KOPT-K1 (cell line): Measurements from ENCODE around the gene GRB14.

Experiments
- H3K27ac ChIP-seq: fragments of 200-600 bp; sonication (generic); 2 replicates; pipeline ENCODE4 v1.5.1; 2016; ENCODE audit warnings: antibody characterized with exemption, mild to moderate bottlenecking, low read depth, low read length; ENCODE audit not compliant: poor library complexity, severe bottlenecking
- H3K36me3 ChIP-seq: fragments of 200-600 bp; sonication (generic); 2 replicates; pipeline ENCODE4 v1.5.1; 2017; ENCODE audit warnings: antibody characterized with exemption, mild to moderate bottlenecking, low read length, moderate library complexity; ENCODE audit not compliant: insufficient read depth
- H3K9me3 ChIP-seq: fragments of 200-600 bp; sonication (generic); 2 replicates; pipeline ENCODE4 v1.5.1; 2017; ENCODE audit warnings: antibody characterized with exemption, low read length, mild to moderate bottlenecking; ENCODE audit not compliant: insufficient read depth, poor library complexity, severe bottlenecking

Gene GRB14

DNA sequence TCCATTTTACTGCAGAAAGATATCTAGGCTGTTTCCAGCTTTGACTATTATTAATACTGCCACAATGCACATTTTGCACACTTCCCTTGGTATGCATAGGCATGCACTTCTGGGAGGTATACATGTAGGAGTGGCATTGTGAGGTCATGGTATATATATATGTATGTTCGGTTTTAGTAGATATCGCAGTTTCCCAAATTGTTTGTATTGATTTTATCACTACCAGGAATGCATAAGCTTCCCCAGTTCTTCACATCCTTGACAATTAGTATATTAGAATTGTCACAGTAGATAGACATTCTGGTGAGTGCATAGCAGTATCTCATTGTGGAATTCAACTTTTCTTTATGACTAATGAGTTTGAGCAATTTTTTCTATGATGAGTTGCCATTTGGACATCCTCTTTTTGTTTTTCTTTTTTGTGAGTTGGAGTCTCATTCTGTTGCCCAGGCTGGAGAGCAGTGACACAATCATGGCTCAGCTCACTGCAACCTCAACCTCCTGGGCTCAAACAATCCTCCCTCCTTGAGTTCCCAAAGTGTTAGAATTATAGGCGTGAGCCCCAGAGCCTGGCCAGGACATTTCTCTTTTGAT lies 4.2 kb upstream of the GRB14 start:
- no peaks in the 10 kb centered on the region for H3K36me3 ChIP-seq
- H3K27ac ChIP-seq: no peak overlapping the region
- no peaks in the 10 kb centered on the region for H3K9me3 ChIP-seq

GRCh38 chr2:164624316-164624715 lies 3.0 kb upstream of the GRB14 start:
- no peaks in the 10 kb centered on the region for H3K36me3 ChIP-seq
- H3K27ac ChIP-seq: no peak overlapping the region
- H3K9me3 ChIP-seq: no peaks in the 10 kb centered on the region

DNA sequence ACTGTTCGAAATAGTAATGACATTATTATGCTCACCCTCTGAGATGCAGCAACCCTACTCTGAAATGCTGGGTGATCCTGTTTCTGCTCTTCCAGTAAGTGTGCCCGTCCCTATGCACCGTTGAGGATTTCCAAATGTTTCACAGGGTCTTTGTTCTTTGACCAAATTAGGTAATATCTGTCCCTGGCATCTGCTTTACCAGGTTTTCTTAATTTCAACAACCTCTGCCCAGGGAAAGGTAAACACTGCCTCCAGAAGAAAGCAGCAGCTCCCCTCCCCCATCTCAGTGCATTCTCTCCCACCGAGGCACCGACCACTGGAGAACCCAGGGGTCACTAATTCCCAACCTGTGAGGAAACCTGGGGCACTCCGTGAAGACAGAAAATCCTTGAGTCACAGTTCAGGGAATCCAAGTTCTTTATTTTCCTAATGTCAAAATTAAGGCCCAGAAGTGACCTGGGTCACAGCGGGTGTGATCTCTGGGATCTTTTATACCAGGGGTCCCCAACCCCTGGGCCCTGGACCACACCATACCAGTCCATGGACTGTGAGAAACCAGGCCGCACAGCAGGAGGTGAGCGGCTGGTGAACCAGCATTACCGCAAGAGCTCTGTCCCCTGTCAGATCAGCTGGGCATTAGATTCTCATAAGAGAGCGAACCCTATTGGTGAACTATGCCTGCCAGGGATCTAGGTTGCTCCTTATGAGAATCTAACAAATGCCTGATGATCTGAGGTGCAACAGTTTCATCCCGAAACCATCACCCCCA lies 1.2 kb upstream of the GRB14 start:
- Histone ChIP-seq H3K36me3 (no peaks in the 10 kb centered on the region), H3K9me3 (no peaks in the 10 kb centered on the region), H3K27ac (no peak overlapping the region)

DNA sequence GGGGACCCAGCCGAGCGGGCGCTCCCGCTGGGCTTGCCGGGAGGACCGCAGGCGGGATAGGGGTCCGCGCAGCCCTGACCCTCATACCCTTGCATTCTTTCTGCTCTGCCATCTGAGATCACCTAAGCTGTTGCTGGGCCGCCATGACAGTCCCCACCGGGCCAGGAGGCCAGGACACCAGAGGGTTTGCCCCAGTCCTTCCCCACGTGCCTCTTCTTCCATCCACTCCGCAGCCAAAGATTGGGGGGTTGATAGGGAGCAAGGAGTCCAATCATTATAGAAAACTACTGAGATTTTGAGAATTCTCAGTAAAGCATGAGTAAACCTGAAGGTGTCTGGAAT lies 453 bp upstream of the GRB14 start:
- no peaks in the 10 kb centered on the region for H3K9me3 ChIP-seq
- no peak overlapping the region for H3K27ac ChIP-seq
- no peaks in the 10 kb centered on the region for H3K36me3 ChIP-seq

DNA sequence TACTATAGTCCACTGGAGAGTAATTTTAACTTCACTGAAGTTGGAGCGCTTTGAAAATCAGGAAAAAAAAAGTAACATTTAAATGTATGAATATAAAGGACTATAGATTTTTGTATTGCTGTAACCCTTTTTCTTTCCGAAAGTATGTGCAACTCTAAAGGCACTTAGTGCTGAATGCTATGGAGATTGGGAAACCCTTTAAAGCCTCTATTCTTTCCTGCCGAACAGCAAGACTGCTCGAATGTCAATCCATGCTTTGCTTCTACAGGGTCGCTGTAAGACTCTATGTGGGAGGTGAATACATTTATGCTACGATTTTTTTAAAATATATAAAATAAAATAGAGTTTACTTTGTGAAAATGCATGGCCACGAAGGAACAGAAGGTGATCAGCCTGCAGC lies 825 bp downstream of the GRB14 start:
- H3K36me3 ChIP-seq: no peaks in the 10 kb centered on the region
- no peaks in the 10 kb centered on the region for H3K9me3 ChIP-seq
- no peak overlapping the region for H3K27ac ChIP-seq

DNA sequence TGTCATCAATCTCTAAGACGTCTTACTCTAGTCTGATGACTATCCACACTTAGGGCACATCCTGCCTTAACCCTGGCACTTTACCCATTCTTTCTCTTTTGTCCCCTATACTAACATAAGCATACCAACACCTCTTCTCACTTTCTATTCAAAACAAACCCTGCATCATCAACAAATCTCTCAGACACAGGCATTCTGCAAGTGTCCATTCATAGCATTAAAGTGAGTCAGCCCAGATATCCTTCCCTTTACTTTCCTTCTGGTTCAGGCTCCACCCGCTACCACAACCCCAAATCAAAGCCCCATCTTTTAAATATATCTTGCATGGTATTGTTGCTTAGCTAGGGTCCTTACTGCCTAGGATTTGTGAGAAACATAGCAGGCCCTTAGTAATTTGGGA lies 3.8 kb downstream of the GRB14 start:
- Histone ChIP-seq H3K27ac (no peak overlapping the region), H3K9me3 (no peaks in the 10 kb centered on the region), H3K36me3 (no peaks in the 10 kb centered on the region)

GRCh38 chr2:164613321-164613982 lies 7.8 kb downstream of the GRB14 start:
- no peaks in the 10 kb centered on the region for H3K36me3 ChIP-seq
- no peak overlapping the region for H3K27ac ChIP-seq
- H3K9me3 ChIP-seq: no peaks in the 10 kb centered on the region

DNA sequence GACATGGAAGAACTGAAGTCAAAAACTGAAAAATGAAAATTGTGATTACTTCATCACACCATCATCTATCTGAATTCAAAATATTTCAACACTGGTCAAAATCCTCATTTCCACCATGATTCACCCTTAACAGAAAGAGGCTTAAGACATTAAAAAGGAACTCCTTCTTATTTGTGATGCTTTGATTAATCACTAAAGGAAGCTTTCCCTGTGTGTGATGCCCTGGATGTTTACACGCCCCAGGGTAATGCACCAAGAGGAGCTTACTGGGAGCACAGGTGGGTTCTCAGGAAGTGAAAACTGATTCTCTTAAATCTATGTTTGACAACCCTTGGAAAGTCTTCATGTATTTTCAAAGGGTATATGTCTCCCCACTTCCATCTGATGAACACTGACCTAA lies 11.5 kb downstream of the GRB14 start:
- no peak overlapping the region for H3K27ac ChIP-seq
- no peaks in the 10 kb centered on the region for H3K36me3 ChIP-seq
- no peaks in the 10 kb centered on the region for H3K9me3 ChIP-seq

- Histone ChIP-seq H3K27ac (no peak overlapping the region), H3K36me3 (no peaks in the 10 kb centered on the region)
These were observed 14.7 kb downstream of the GRB14 start for GRCh38 chr2:164606557-164606956.

DNA sequence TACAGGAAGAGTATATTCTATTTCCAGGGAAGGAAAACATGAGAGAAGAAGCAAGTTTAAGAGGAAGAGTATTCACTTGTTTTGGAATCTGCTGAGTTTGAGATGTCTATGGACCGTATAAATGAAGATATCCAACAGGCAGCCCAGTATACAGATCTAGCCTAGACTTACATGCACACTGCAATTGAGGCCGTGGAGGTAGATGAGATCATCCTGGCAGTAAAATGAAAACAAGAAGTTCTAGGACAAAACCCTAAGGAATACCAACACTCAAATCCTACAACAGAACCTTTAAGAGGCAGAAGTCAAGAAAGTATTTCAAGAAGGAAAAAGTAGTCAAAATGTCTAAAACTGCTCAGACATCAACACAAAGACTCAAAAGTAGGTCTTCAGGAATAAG lies 16.0 kb downstream of the GRB14 start:
- Histone ChIP-seq H3K36me3 (no peaks in the 10 kb centered on the region), H3K9me3 (no peaks in the 10 kb centered on the region), H3K27ac (no peak overlapping the region)

More at GRCh38 chr2:164606557-164606956, 14.7 kb downstream of the GRB14 start:
- no peaks in the 10 kb centered on the region for H3K9me3 ChIP-seq

GRCh38 chr2:164600763-164601162 lies 20.5 kb downstream of the GRB14 start:
- H3K36me3 ChIP-seq: no peaks in the 10 kb centered on the region
- no peak overlapping the region for H3K27ac ChIP-seq
- H3K9me3 ChIP-seq: no peaks in the 10 kb centered on the region

- Histone ChIP-seq H3K27ac (no peak overlapping the region), H3K9me3 (no peaks in the 10 kb centered on the region), H3K36me3 (no peaks in the 10 kb centered on the region)
These were observed 21.2 kb downstream of the GRB14 start for GRCh38 chr2:164599954-164600589.

DNA sequence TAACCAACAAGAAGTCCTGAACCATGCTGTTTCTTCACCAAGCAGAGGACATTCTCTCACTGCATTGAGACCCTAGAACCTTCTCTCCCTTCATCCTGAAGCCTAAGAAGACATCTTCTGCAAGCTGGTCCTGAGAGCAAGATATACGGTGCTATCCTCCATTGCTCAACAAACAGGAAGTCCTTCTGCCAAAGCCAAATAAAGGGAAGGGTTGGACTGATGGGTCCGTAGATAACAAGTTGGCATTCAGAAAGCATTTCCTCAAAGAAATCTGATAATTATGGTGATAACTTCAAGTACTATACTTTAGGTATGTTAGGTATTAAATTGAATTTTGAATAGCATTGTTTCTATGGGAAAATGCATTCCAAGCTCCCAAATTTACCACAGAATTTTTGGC lies 23.3 kb downstream of the GRB14 start:
- no peaks in the 10 kb centered on the region for H3K9me3 ChIP-seq
- no peak overlapping the region for H3K27ac ChIP-seq
- no peaks in the 10 kb centered on the region for H3K36me3 ChIP-seq

DNA sequence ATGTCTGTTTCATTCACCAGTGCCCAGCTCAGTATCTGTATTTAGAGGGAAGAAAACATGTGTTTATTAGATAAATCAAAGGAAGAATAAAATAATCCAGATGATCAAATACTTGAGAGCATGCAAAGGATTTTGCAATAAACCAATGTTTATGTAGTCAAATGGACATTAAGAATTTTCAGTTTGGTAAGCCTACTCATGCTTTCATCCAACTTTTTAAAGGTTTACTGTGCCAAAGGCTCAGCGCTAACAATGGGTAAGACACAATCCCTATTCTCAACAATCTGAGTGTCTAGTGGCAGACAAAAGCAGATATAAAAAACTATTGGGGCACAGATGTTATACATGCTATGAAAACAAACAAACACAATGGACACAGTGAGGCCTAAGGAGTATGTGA lies 26.3 kb downstream of the GRB14 start:
- Histone ChIP-seq H3K9me3 (peaks cover 4% of the 10 kb centered on the region), H3K36me3 (no peaks in the 10 kb centered on the region), H3K27ac (no peak overlapping the region)

DNA sequence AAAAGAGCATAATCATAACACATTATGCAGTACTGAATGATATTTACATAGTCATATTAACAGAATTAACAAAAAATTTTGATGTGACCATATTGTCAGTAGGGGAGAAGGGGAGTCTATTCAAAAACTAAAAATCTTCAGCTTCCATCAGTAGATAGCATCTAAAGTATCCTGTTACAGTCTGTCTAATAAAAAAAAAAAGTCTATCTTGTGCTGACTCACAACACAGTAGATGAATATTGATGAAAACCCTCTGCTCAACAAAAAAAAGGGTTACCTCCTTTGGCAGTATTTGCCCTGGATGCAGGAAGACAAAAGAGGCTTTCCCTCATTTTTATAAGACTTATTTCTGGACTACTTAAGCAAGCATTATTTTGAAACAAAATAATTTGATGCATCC lies 27.3 kb downstream of the GRB14 start:
- H3K27ac ChIP-seq: no peak overlapping the region
- peaks cover 4% of the 10 kb centered on the region for H3K9me3 ChIP-seq
- H3K36me3 ChIP-seq: no peaks in the 10 kb centered on the region
